NCI-H774 (cell line): ENCODE results near the gene TCP11X2.
"Not testable (repeated sequence)": the region's sequence is repeated elsewhere in the genome, so short reads cannot be mapped to it uniquely, and the experiment has no call there.

Source experiments
- DNase-seq: peaks from one replicate; lab custom pipeline; 2025; lab: John Stamatoyannopoulos, UW

The TCP11X2 gene

GRCh38 chrX:102471762-102472220, at the start of gene TCP11X2:
TSS of gene TCP11X2 (minus strand) at chrX:102471812.
- not testable (repeated sequence) for DNase-seq

GRCh38 chrX:102517326-102517725, 45.7 kb upstream of the TCP11X2 start:
- no peak for DNase-seq

GRCh38 chrX:102515975-102516941, 44.6 kb upstream of the TCP11X2 start, which contains the start of gene TMSB15A:
TSS of gene TMSB15A (minus strand) at chrX:102516739.
- DNase-seq = peak; percentile 57

- DNase-seq = no peak
Observed at GRCh38 chrX:102514536-102514935, 42.9 kb upstream of the TCP11X2 start.

- DNase-seq = no peak
Observed at GRCh38 chrX:102498732-102499131, 27.1 kb upstream of the TCP11X2 start.

GRCh38 chrX:102491766-102492165, 20.2 kb upstream of the TCP11X2 start:
- DNase-seq = no peak

- not testable (repeated sequence) for DNase-seq
Observed at GRCh38 chrX:102478765-102479164, 7.2 kb upstream of the TCP11X2 start.

- DNase-seq = not testable (repeated sequence)
Observed at GRCh38 chrX:102470215-102470614, 1.4 kb downstream of the TCP11X2 start.

GRCh38 chrX:102458615-102459014, 13.0 kb downstream of the TCP11X2 start:
- DNase-seq = not testable (repeated sequence)

GRCh38 chrX:102439908-102440307, 31.7 kb downstream of the TCP11X2 start, which contains the start of gene NXF2B:
TSS of gene NXF2B (minus strand) at chrX:102440008. CDS start at chrX:102380036, 59,972 bp downstream.
- DNase-seq = not testable (repeated sequence)

- not testable (repeated sequence) for DNase-seq
Observed at GRCh38 chrX:102414493-102414892, 57.1 kb downstream of the TCP11X2 start.
